Dendritic cell treated with granulocyte-macrophage colony-stimulating factor and Interleukin-4, amounts not matched to agents 40 ng/mL and 50 ng/mL, for 4 days (primary cell): ENCODE data around the gene S100A16.
A peak's percentile ranks its signal among the peaks of the same experiment; 100 is the strongest.

Experiments
- H3K27ac Mint-ChIP-seq: one replicate; pipeline ENCODE4 v1.8.0; 2022; ENCODE audit warnings: mild to moderate bottlenecking, mixed read lengths
- H3K27me3 Mint-ChIP-seq: one replicate; pipeline ENCODE4 v1.8.0; 2022; ENCODE audit warnings: mild to moderate bottlenecking, mixed read lengths
- H3K36me3 Mint-ChIP-seq: one replicate; pipeline ENCODE4 v1.8.0; 2022; ENCODE audit warnings: low read depth, mixed read lengths
- H3K4me1 Mint-ChIP-seq: one replicate; pipeline ENCODE4 v1.8.0; 2022; ENCODE audit warnings: low read depth, mixed read lengths
- H3K4me3 Mint-ChIP-seq: one replicate; pipeline ENCODE4 v1.8.0; 2022; ENCODE audit warnings: mild to moderate bottlenecking, moderate library complexity, mixed read lengths
- H3K9me3 Mint-ChIP-seq: one replicate; pipeline ENCODE4 v1.8.0; 2022; ENCODE audit warnings: mixed read lengths
- intact Hi-C: fragments of 100-400 bp; cut with micrococcal nuclease; formaldehyde crosslinking; loops from one replicate; pipeline ENCODE4 v1.15.0; 2022

Gene S100A16

DNA sequence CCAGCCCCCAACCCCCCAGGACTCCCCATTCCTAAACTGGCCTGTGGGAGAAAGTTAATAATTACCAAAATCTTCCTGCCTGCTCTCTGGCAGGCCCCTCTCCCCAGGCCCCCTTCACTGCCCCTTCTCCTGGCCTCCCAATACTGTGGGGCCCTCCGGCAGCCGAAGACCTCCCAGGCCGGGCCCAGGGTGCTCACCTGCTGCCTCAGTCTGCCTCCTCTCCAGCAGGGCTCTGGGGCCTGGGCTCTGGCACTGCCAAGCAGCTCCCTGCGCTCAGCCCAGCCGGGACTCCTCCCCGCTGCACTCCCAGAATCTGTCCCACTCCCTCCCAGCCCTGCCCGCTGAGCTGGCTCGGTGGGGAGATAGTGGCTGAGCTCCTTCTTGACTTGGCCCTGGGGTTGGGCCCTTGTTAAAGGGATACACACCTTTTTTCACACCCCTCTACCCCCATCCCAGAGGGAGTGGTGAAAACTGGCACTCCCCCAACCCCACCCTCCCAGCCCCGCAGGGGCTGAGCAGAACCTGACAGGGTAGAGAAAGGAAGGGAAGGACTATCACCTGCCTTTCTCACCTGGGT is at the start of gene S100A16:
Gene S100A16 (minus strand): TSS at position 383 of the 577 bp plus-strand sequence. CDS start 4,986 bp downstream, outside the sequence.
- peaks cover 65% of the 10 kb centered on the region for H3K4me1 Mint-ChIP-seq
- no peaks in the 10 kb centered on the region for H3K9me3 Mint-ChIP-seq
- H3K36me3 Mint-ChIP-seq: no peaks in the 10 kb centered on the region
- no peak within 1 kb of the TSS for H3K4me3 Mint-ChIP-seq
- intact Hi-C loops: no loop called here
- H3K27me3 Mint-ChIP-seq: peaks cover 2% of the 10 kb centered on the region
- H3K27ac Mint-ChIP-seq: peak within 1 kb of the TSS; percentile 15

DNA sequence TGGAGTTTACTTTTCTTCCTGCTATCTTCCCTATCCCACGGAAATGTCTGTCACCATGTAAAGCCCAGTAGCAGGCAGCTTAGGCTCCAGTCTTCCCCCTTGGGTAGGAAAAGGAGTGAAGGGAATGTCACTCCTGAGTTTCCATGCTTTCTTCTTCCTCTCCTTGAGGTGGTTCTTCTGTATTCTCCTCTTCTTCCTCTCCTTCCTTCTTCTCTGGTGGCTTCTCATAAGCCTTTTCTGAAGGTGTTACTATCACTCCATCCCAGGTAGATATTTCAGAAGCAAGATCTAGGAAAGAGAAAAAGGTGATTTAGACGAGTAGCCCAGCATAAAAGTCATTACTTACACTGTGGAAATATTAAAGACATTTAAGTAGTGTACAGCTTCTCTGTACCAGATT is 49.3 kb upstream of the S100A16 start:
- intact Hi-C loops: no loop called here
- Mint-ChIP-seq H3K4me3 (no peak overlapping the region), H3K27me3 (no peaks in the 10 kb centered on the region), H3K36me3 (peaks cover 7% of the 10 kb centered on the region), H3K27ac (peak overlapping the region; percentile 55), H3K4me1 (peaks cover 22% of the 10 kb centered on the region), H3K9me3 (no peaks in the 10 kb centered on the region)

- Mint-ChIP-seq H3K27ac (no peak overlapping the region), H3K27me3 (no peaks in the 10 kb centered on the region), H3K36me3 (peaks cover 7% of the 10 kb centered on the region), H3K9me3 (no peaks in the 10 kb centered on the region), H3K4me1 (peaks cover 22% of the 10 kb centered on the region), H3K4me3 (no peak overlapping the region)
- intact Hi-C loops: no loop called here
Observed at GRCh38 chr1:153661111-153661708, 48.3 kb upstream of the S100A16 start.

DNA sequence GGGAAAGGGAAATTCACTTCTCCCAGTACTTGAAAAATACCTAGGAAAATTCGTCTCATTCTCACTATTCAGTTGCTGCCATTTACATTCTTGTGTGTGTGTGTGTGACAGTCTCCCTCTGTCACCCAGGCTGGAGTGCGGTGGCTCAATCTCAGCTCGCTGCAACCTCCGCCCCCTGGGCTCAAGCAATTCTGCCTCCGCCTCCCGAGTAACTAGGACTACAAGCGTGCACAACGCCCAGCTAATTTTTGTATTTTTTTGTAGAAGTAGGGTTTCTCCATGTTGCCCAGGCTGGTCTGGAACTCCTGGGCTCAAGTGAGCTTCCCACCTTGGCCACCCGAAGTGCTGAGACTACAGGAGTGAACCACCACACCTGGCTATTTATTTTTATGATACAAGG is 46.7 kb upstream of the S100A16 start:
- no peaks in the 10 kb centered on the region for H3K27me3 Mint-ChIP-seq
- peak overlapping the region; percentile 96 for H3K27ac Mint-ChIP-seq
- no peaks in the 10 kb centered on the region for H3K9me3 Mint-ChIP-seq
- peaks cover 7% of the 10 kb centered on the region for H3K36me3 Mint-ChIP-seq
- peak overlapping the region; percentile 95 for H3K4me3 Mint-ChIP-seq
- peaks cover 22% of the 10 kb centered on the region for H3K4me1 Mint-ChIP-seq
- intact Hi-C loops: no loop called here

DNA sequence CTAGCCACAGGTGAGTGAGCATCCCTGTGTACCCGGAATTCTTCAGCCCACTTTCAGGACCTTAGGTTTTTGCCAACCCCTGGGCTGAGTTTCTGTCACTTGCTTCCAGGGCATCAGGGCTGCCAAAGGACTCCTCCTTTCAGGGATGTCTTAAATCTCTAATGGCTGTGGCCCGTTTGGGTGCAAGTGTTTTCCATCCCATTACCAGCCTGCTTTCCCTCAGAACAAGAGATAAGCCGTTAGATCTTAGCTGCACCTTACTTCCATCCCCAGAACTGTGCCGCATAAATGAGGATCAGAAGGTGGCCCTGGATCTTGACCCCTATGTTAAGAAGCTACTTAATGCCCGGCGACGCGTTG is 46.2 kb upstream of the S100A16 start:
- peaks cover 24% of the 10 kb centered on the region for H3K4me1 Mint-ChIP-seq
- no peaks in the 10 kb centered on the region for H3K27me3 Mint-ChIP-seq
- intact Hi-C loops: no loop called here
- no peaks in the 10 kb centered on the region for H3K9me3 Mint-ChIP-seq
- peak overlapping the region; percentile 96 for H3K27ac Mint-ChIP-seq
- H3K36me3 Mint-ChIP-seq: peaks cover 7% of the 10 kb centered on the region
- H3K4me3 Mint-ChIP-seq: peak overlapping the region; percentile 95

DNA sequence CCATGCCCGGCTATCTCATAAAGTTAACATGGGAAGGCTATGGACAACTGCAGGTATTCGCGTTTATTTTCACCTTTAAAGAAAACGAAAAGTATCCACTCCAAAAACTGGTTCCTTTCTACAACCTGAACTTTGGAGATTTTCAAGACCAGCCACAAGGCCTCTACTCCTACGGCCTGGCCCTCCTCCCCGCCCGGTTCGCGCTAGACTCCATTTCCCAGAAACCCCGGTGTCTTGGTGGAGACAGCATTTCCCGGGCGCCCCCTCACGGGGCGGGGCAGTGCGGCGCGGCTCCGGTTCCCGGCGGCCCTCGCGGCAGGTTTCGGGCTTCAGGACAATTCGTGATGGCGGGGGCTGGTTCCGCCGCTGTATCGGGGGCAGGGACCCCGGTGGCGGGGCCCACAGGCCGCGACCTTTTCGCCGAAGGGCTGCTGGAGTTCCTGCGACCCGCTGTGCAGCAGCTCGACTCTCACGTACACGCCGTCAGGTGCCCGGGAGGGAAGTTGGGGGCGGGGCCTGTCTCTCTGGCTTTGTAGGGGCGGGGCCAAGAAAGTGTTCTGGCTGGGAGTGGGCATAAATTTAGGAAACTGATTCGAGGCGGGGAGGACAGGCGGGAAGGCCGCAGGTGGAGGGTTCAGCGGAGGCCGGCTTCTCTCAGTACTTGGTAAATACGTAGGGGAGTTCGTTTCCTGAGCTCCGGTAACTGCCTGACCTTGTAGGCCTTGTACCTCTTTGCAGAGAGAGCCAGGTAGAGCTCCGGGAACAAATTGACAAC is 45.6 kb upstream of the S100A16 start, which contains the start of gene SNAPIN:
Gene SNAPIN (plus strand): TSS at position 304 of the 775 bp plus-strand sequence. CDS start 41 bp downstream, at position 345.
- intact Hi-C loops: loop anchor here (1.0 kb wide), 1 partner anchor 24 kb away; the partner anchor contains the start of gene CHTOP
- peaks cover 7% of the 10 kb centered on the region for H3K36me3 Mint-ChIP-seq
- peak within 1 kb of the TSS; percentile 95 for H3K4me3 Mint-ChIP-seq
- no peaks in the 10 kb centered on the region for H3K9me3 Mint-ChIP-seq
- peaks cover 27% of the 10 kb centered on the region for H3K4me1 Mint-ChIP-seq
- H3K27me3 Mint-ChIP-seq: no peaks in the 10 kb centered on the region
- H3K27ac Mint-ChIP-seq: peak within 1 kb of the TSS; percentile 96

GRCh38 chr1:153655333-153655732 is 42.4 kb upstream of the S100A16 start:
- no peak overlapping the region for H3K4me3 Mint-ChIP-seq
- intact Hi-C loops: no loop called here
- H3K4me1 Mint-ChIP-seq: peaks cover 22% of the 10 kb centered on the region

DNA sequence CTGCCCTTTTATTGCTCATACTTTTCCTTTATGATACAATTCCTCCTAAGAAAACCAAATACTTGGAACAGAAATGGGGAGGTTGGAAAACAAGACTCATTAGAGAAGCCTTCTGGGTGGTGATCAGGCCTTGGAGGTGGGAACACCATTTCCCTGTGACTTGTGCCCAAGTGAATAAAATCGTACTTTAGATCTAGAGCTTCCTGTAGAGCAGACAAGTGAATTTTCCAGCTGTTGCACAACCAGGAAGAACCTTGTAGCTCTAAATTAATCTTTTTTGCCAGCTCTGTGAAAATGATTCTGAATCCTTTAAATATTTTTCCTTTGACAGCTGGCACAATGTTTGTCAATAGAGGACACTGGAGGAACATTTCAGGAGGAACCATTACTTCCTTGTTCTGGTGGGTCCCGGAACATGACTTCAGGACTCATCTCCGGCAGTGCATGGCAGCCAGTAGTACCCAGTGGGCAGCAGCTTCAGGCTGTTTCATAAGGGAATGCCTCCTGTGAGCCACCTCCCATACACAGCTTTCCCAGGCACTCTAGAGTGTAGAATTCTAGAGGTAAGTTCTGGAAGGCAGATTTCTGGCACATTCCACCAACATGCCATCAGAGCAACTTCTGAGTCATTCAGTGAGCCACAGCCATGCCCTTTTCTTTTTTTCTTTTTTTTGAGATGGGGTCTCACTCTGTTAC is 40.0 kb upstream of the S100A16 start:
- H3K4me3 Mint-ChIP-seq: no peak overlapping the region
- intact Hi-C loops: no loop called here
- peaks cover 3% of the 10 kb centered on the region for H3K36me3 Mint-ChIP-seq
- no peaks in the 10 kb centered on the region for H3K27me3 Mint-ChIP-seq
- no peaks in the 10 kb centered on the region for H3K9me3 Mint-ChIP-seq
- H3K4me1 Mint-ChIP-seq: peaks cover 21% of the 10 kb centered on the region
- peak overlapping the region; percentile 96 for H3K27ac Mint-ChIP-seq

More at GRCh38 chr1:153655333-153655732, 42.4 kb upstream of the S100A16 start:
- Mint-ChIP-seq H3K27me3 (no peaks in the 10 kb centered on the region), H3K27ac (no peak overlapping the region), H3K36me3 (peaks cover 7% of the 10 kb centered on the region), H3K9me3 (no peaks in the 10 kb centered on the region)

DNA sequence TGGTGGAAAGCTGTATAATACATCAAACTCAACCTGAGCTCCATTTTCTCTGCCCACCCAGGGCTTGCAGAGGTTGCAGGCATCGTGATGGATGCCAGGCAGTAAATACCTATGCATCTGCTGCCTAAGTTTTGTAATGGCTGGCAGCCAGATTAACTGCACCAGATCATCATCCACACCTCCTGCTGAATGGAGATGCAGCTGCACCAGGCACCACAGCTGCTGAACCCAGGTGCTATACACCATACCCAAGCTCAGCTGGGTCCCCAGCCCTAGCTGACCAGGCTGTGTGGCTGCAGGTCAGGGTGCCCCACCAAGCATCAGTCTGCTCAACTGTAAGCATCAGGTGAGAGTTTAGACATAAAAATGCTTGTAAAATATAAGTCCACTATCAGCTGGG is 38.8 kb upstream of the S100A16 start:
- Mint-ChIP-seq H3K36me3 (peaks cover 15% of the 10 kb centered on the region), H3K4me1 (peaks cover 33% of the 10 kb centered on the region), H3K27me3 (no peaks in the 10 kb centered on the region), H3K27ac (no peak overlapping the region), H3K9me3 (no peaks in the 10 kb centered on the region), H3K4me3 (no peak overlapping the region)
- intact Hi-C loops: no loop called here

- peak overlapping the region; percentile 23 for H3K27ac Mint-ChIP-seq
- peaks cover 34% of the 10 kb centered on the region for H3K36me3 Mint-ChIP-seq
- peaks cover 52% of the 10 kb centered on the region for H3K4me1 Mint-ChIP-seq
- no peaks in the 10 kb centered on the region for H3K27me3 Mint-ChIP-seq
- H3K9me3 Mint-ChIP-seq: no peaks in the 10 kb centered on the region
- H3K4me3 Mint-ChIP-seq: no peak overlapping the region
- intact Hi-C loops: no loop called here
Observed at GRCh38 chr1:153649863-153650235, 36.9 kb upstream of the S100A16 start.

DNA sequence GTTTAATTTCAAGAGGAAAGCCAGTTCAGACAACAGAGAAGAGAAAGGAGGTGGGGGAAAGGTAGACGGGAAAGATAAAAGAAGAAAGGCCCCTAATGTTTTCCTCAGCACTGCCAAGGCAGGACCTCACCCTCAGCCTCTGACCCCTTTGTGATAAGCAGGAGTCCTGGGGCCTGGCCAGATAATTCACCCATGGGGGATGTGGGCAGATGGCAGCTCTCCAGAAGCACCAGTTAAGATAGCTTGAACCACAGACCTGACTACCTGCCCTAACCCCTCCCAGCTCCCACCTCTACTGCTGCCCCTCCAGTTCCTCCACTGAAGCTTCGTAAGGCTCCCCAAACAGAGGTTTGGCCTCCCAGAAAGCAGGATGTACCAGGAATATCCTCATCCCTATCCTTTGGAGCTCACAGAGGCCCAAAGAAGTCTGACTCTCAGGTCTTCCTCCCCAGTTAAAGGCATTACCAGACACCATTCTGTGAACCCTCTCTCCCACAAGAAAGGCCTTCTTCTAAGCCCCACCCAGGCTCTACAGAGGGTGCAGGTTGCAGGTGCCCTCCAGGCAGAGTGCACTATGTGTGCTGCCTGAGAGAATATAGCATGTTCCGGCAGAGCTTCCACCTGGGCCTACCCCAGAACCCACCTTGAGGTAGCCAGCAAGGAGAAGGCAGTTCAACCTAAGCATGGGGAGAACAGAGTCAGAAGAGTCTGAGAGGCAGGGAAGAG is 36.4 kb upstream of the S100A16 start:
- Mint-ChIP-seq H3K4me1 (peaks cover 55% of the 10 kb centered on the region), H3K9me3 (no peaks in the 10 kb centered on the region), H3K36me3 (peaks cover 39% of the 10 kb centered on the region), H3K27ac (peak overlapping the region; percentile 23), H3K4me3 (no peak overlapping the region), H3K27me3 (no peaks in the 10 kb centered on the region)
- intact Hi-C loops: no loop called here

GRCh38 chr1:153648000-153648643 is 35.2 kb upstream of the S100A16 start:
- intact Hi-C loops: no loop called here
- Mint-ChIP-seq H3K36me3 (peaks cover 51% of the 10 kb centered on the region), H3K4me1 (peaks cover 58% of the 10 kb centered on the region), H3K27me3 (no peaks in the 10 kb centered on the region), H3K27ac (peak overlapping the region; percentile 88), H3K4me3 (peak overlapping the region; percentile 6), H3K9me3 (no peaks in the 10 kb centered on the region)

DNA sequence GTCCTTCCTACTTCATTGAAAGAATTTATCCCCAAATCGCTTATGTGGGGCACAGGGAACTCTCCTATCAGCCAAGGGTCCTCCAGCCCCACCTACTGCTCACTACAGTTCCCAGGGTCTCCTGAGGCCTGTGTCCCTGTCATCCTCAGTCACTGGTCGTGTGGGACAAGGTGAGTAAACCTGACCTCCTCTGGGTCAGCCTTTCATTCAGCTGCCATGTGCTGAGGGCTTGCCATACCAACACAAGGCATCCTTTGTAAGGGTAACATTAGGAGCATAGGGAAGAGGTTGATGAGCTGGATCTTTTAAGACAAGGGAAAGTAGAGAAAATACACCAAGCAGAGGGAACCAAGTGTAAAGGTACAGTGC is 34.4 kb upstream of the S100A16 start:
- Mint-ChIP-seq H3K4me3 (peak overlapping the region; percentile 44), H3K27me3 (no peaks in the 10 kb centered on the region), H3K36me3 (peaks cover 59% of the 10 kb centered on the region), H3K9me3 (no peaks in the 10 kb centered on the region), H3K27ac (peak overlapping the region; percentile 88), H3K4me1 (peaks cover 55% of the 10 kb centered on the region)
- intact Hi-C loops: no loop called here
